ENCODE data around the gene PRKG1.

Gene PRKG1

DNA sequence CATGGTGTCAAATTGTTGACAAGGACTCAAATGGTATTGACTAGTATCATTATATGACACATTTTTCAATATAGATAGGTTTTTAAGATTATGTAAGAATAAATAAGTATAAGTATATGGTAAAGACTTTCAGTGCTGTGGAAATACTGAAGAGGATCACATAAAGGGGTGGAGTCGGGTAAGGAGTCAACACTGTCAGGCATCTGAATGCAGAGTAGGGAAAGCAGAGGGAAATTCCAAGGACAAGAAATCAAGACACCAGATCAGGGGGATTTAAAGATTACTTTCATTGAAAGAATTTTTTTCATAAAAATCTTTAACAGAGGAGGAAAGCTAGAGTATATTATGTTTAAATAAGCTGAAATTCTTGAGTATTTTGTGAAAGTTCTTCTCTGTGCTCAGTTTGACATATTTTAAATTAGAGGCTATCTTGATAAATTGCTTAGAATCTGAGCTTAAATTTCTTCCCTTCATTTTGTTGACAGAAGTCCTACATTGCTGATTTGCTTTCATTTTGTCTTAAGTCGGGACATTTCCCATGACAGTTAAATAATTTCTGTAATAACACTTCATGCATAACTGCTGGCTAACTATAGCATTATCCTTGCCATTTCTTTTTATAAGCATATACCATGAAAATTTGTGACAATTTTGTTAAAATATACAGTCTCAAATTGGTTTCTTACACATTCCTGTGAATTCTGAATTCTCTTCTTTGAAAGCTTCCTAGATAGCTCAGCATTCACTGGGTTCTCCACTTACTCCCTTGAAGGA, 244.3 kb downstream of the PRKG1 start:
- no peaks in the 10 kb centered on the region for H4K20me1 ChIP-seq (ENCODE audit: insufficient read depth, low read length)

GRCh38 chr10:51319173-51319435, 244.8 kb downstream of the PRKG1 start:
- H3K9me3 ChIP-seq (ENCODE audit: insufficient read depth, low read length): no peaks in the 10 kb centered on the region
- H3K36me3 ChIP-seq (replicated peaks; ENCODE audit: low read depth, low read length): no peaks in the 10 kb centered on the region

More for the DNA sequence above, 244.3 kb downstream of the PRKG1 start:
- no peaks in the 10 kb centered on the region for H3K27me3 ChIP-seq (ENCODE audit: low read depth, low read length)
- H3K9ac ChIP-seq (ENCODE audit: low read length): no peak overlapping the region
- no peaks in the 10 kb centered on the region for H3K36me3 ChIP-seq (replicated peaks; ENCODE audit: low read depth, low read length)
- H3K9me3 ChIP-seq (ENCODE audit: insufficient read depth, low read length): no peaks in the 10 kb centered on the region
- H3K79me2 ChIP-seq (ENCODE audit: low read length): no peaks in the 10 kb centered on the region
- H3K27ac ChIP-seq (ENCODE audit: low read length): no peak overlapping the region
- no peak overlapping the region for H3K4me3 ChIP-seq (ENCODE audit: low read length)
- no peaks in the 10 kb centered on the region for H3K4me1 ChIP-seq (ENCODE audit: low read length)
- H2AFZ ChIP-seq (ENCODE audit: low read depth, low read length): no peak overlapping the region
- H3K4me2 ChIP-seq (ENCODE audit: low read length): no peak overlapping the region
- TF ChIP-seq CTCF (IDR thresholded peaks at IDR 0.05; ENCODE audit: low read depth, low read length) (no peak), EZH2phosphoT487 (IDR thresholded peaks at IDR 0.05; ENCODE audit: low read depth) (no peak)

DNA sequence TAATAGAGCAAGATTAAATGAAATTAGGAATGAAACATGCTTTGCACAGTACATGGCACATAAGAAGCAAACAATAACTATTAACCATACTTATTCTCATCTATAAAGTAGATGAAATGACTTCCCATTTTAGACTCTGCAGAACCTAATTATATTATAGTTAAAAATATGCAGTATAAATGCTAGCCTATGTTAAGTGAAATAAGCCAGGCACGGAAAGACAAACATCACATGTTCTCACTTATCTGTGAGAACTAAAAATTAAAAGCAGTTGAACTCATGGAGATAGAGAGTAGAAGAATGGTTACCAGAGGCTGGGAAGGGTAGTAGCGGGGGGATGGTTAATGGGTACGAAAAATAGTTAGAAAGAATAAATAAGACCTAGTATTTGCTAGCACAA, 247.0 kb downstream of the PRKG1 start:
- no peaks in the 10 kb centered on the region for H3K36me3 ChIP-seq (replicated peaks; ENCODE audit: low read depth, low read length)
- no peak overlapping the region for H3K4me2 ChIP-seq (ENCODE audit: low read length)
- H3K27me3 ChIP-seq (ENCODE audit: low read depth, low read length): no peaks in the 10 kb centered on the region
- no peak for TF ChIP-seq CTCF (IDR thresholded peaks at IDR 0.05; ENCODE audit: low read depth, low read length)
- no peak overlapping the region for H2AFZ ChIP-seq (ENCODE audit: low read depth, low read length)
- no peaks in the 10 kb centered on the region for H3K79me2 ChIP-seq (ENCODE audit: low read length)
- no peaks in the 10 kb centered on the region for H3K4me1 ChIP-seq (ENCODE audit: low read length)
- H3K9me3 ChIP-seq (ENCODE audit: insufficient read depth, low read length): no peaks in the 10 kb centered on the region
- no peak overlapping the region for H3K27ac ChIP-seq (ENCODE audit: low read length)
- H4K20me1 ChIP-seq (ENCODE audit: insufficient read depth, low read length): no peaks in the 10 kb centered on the region
- no peak overlapping the region for H3K4me3 ChIP-seq (ENCODE audit: low read length)
- H3K9ac ChIP-seq (ENCODE audit: low read length): no peak overlapping the region

More at GRCh38 chr10:51319173-51319435, 244.8 kb downstream of the PRKG1 start:
- Histone ChIP-seq H3K27ac (ENCODE audit: low read length) (no peak overlapping the region), H4K20me1 (ENCODE audit: insufficient read depth, low read length) (no peaks in the 10 kb centered on the region), H3K9ac (ENCODE audit: low read length) (no peak overlapping the region), H2AFZ (ENCODE audit: low read depth, low read length) (no peak overlapping the region), H3K4me1 (ENCODE audit: low read length) (no peaks in the 10 kb centered on the region), H3K4me3 (ENCODE audit: low read length) (no peak overlapping the region), H3K4me2 (ENCODE audit: low read length) (no peak overlapping the region), H3K27me3 (ENCODE audit: low read depth, low read length) (no peaks in the 10 kb centered on the region), H3K79me2 (ENCODE audit: low read length) (no peaks in the 10 kb centered on the region)
- TF ChIP-seq EZH2phosphoT487 (IDR thresholded peaks at IDR 0.05; ENCODE audit: low read depth): no peak
- no peak for TF ChIP-seq CTCF (IDR thresholded peaks at IDR 0.05; ENCODE audit: low read depth, low read length)

GRCh38 chr10:51321980-51322379, 247.7 kb downstream of the PRKG1 start:
- no peaks in the 10 kb centered on the region for H3K79me2 ChIP-seq (ENCODE audit: low read length)
- H2AFZ ChIP-seq (ENCODE audit: low read depth, low read length): no peak overlapping the region
- no peaks in the 10 kb centered on the region for H3K9me3 ChIP-seq (ENCODE audit: insufficient read depth, low read length)
- TF ChIP-seq EZH2phosphoT487 (IDR thresholded peaks at IDR 0.05; ENCODE audit: low read depth) (no peak), CTCF (IDR thresholded peaks at IDR 0.05; ENCODE audit: low read depth, low read length) (no peak)
- no peaks in the 10 kb centered on the region for H3K36me3 ChIP-seq (replicated peaks; ENCODE audit: low read depth, low read length)
- H3K27ac ChIP-seq (ENCODE audit: low read length): no peak overlapping the region
- H3K9ac ChIP-seq (ENCODE audit: low read length): no peak overlapping the region
- no peaks in the 10 kb centered on the region for H3K4me1 ChIP-seq (ENCODE audit: low read length)
- no peak overlapping the region for H3K4me2 ChIP-seq (ENCODE audit: low read length)
- H3K27me3 ChIP-seq (ENCODE audit: low read depth, low read length): no peaks in the 10 kb centered on the region
- H3K4me3 ChIP-seq (ENCODE audit: low read length): no peak overlapping the region
- no peaks in the 10 kb centered on the region for H4K20me1 ChIP-seq (ENCODE audit: insufficient read depth, low read length)

Data from OCI-LY3 (cell line).